HG03432 (cell line): ENCODE measurements around the gene BCKDK.
A peak's percentile ranks its signal among the peaks of the same experiment; 100 is the strongest.
"Not testable (repeated sequence)": the region's sequence is repeated elsewhere in the genome, so short reads cannot be mapped to it uniquely, and the experiment has no call there.

Source experiments
- ATAC-seq: cut with Tn5 transposase; IDR thresholded peaks from one replicate; pipeline ENCODE4 v1.9.1; 2021; ENCODE audit warnings: mild to moderate bottlenecking, moderate library complexity; ENCODE audit not compliant: unreplicated experiment

The BCKDK gene

GRCh38 chr16:31094424-31095120, 13.6 kb upstream of the BCKDK start, which contains the start of gene VKORC1:
VKORC1 (minus strand) TSS chr16:31094797; CDS start chr16:31094729, 68 bp downstream.
- peak; percentile 88 for ATAC-seq

GRCh38 chr16:31099860-31100638, 8.1 kb upstream of the BCKDK start:
- no peak for ATAC-seq

- not testable (repeated sequence) for ATAC-seq
Observed at GRCh38 chr16:31100876-31101641, 7.1 kb upstream of the BCKDK start.

- no peak for ATAC-seq
Observed at GRCh38 chr16:31105677-31106213, 2.4 kb upstream of the BCKDK start.

- no peak for ATAC-seq
Observed at GRCh38 chr16:31106509-31107464, 1.4 kb upstream of the BCKDK start.

- peak; percentile 62 for ATAC-seq
Observed at GRCh38 chr16:31107465-31107867, 720 bp upstream of the BCKDK start.

- no peak for ATAC-seq
Observed at GRCh38 chr16:31108794-31109558, 790 bp downstream of the BCKDK start.

- no peak for ATAC-seq
Observed at GRCh38 chr16:31109622-31110021, 1.4 kb downstream of the BCKDK start.

- ATAC-seq: no peak
Observed at GRCh38 chr16:31110106-31111034, 2.2 kb downstream of the BCKDK start.

- ATAC-seq: no peak
Observed at GRCh38 chr16:31111881-31112466, 3.8 kb downstream of the BCKDK start.

- no peak for ATAC-seq
Observed at GRCh38 chr16:31112711-31113110, 4.5 kb downstream of the BCKDK start.

- no peak for ATAC-seq
Observed at GRCh38 chr16:31113121-31114120, 5.2 kb downstream of the BCKDK start.

- no peak for ATAC-seq
Observed at GRCh38 chr16:31114468-31114867, 6.3 kb downstream of the BCKDK start.

- ATAC-seq: peak; percentile 92
Observed at GRCh38 chr16:31117384-31118222, 9.4 kb downstream of the BCKDK start, which contains the start of gene KAT8. KAT8 (plus strand) TSS chr16:31117664; CDS start chr16:31117682, 18 bp downstream.
